ENCODE measurements around the gene ZNF570. TPM values are rescaled to one million over a fixed set of nuclear protein-coding genes. Genes with fewer than 3 reads are reported as not detected.

The ZNF570 gene
- 4.2 and 5.6 TPM in 2 replicates for total RNA-seq

DNA sequence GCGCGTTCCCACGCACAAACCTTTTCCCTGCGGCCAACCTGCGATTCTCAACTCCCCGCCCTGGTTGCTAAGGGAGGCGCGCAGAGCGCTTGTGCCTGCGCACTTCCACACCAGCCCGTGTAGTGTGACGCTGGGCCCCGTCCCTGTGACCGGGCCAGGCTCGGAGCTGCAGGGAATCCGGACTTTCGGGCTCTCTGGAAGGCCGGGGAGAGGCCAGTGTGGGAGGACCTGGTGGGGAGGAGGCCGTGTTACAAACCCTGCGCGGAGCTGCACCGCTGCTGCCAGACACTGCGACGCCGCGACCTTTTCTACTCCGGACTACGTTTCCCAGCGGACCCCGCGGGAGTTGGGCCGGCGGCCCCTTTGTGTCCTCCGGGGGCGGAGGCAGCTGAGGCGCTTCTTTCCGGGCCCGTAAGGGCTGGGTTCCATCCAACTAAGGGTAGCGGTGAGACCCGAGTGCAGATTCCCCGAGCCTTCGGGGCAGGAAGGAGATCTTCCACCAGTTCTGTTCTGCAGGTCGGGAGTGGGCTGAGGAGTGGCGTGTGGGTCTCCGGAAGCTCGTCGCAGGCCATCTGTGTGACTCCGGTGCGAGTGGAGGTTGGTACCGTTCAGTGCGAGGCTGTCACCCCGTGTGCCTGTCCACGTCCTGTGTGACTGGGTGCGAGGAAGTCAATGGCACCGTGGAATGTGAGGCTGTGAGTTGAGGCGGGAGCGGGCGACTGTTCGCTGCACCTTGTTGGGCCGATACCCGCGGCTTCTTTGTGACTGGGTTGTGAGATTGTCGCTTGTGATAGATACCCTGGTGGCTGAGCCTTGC lies at the start of gene ZNF570:
Gene ZNF570, plus strand, starts transcription at position 396 of the 817 bp plus-strand sequence. CDS start 999 bp downstream, outside the sequence.
- intact Hi-C loops (cut with micrococcal nuclease) = loop anchor here (1.0 to 10.0 kb wide), 19 partner anchors 37 to 1342 kb away; partner anchors contain the start of genes CAPNS1, KCNK6, SIPA1L3 and YIF1B

DNA sequence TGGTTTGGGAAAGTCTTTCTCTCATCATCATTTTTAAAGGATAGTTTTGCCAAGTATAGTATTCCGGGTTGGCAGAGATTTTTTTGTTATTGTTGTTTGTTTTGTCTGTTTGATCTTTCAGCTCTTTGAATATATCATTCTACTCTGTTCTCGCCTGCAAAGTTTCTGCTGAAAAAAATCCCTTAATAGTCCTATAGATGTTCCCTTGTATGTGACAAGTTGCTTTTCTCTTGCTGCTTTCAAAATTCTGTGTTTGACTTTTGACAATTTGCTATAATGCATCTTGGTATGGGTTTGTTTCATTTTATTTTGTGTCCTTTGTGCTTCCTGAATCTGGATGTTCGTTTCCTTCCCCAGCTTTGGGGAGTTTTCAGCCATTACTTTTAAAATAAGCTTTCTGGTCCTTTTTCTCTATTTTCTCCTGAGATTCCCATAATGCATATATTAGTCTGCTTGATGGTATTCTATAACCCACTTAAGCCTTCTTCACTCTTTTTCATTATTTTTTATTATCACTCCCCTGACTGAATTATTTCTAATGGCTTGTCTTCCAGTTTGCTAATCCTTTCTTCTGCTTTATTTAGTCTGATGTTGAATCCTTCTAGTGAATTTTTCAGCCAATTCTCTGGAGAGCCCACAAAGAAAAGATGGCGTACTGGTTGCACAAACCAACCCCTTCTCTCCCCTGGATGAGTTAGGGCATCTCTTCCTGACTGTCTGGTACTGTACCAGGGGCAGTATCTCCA lies 16.5 kb upstream of the ZNF570 start:
- intact Hi-C loops (cut with micrococcal nuclease) = no loop called here

DNA sequence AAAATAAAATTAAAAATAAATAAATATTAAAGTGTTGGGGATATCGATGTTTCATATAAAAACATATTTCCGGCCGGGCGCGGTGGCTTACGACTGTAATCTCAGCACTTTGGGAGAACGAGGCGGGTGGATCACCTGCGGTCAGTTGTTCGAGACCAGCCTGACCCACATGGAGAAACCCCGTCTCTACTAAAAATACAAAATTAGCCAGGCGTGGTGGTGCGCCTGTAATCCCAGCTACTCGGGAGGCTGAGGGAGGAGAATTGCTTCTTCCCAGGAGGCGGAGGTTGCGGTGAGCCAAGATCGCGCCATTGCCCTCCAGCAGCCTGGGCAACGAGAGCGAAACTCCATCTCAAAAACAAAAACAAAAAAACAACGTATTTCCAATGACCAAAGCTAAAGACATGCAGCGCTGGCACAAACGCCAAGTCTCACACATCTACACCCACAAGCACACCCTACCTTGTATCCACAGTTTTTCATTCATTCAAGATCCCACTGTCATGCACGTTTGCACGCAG lies 2.8 kb upstream of the ZNF570 start:
- intact Hi-C loops (cut with micrococcal nuclease) = loop anchor here (2.0 to 10.0 kb wide), 6 partner anchors 578 to 1339 kb away; partner anchors contain the start of genes CAPNS1, KCNK6, YIF1B and ZNF382

DNA sequence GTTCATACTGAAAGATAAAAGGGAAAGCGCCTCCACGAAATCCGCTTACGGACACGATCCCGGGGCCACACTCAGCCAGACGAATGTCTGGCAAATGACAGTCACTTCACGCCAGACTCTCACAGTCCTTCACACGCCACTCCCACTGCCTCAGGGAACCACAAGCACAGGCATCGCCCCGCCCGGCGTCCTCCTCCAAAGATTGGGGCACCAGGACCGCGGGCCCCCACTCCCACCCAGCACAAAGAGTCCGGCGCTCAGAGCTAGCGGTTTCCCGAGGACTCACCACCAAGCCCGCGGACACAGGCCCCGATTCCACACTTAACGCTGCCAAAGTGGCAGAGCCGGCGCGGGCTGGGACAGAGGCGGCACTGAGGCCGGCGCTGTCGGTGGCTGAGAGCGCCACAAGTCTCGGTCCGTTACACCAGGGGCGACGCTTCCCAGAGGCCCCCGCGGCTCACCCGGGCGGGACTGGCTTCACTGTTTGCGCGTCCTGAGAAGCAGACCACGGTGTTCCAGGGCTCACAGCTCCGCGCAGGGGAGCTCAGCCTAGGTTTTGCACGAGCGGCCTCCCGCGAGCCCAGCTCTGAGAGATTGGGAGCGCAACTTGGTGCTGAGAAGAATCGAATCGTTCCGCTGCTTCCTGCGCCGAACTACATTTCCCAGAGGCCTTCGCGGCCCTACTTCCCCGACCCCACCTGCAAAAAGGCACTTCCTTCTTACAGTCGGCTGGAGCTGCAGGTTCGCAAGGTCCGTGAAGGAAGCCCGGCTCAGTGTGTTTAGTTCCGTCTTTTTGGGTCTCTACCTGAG lies 2.2 kb upstream of the ZNF570 start, which contains the start of gene ZNF569:
Gene ZNF569, minus strand, starts transcription at position 647 of the 810 bp plus-strand sequence. CDS start 22,523 bp downstream, outside the sequence.
- intact Hi-C loops (cut with micrococcal nuclease) = loop anchor here (1.0 to 10.0 kb wide), 15 partner anchors 127 to 1340 kb away; partner anchors contain the start of genes CAPNS1, KCNK6, YIF1B and ZFP14

DNA sequence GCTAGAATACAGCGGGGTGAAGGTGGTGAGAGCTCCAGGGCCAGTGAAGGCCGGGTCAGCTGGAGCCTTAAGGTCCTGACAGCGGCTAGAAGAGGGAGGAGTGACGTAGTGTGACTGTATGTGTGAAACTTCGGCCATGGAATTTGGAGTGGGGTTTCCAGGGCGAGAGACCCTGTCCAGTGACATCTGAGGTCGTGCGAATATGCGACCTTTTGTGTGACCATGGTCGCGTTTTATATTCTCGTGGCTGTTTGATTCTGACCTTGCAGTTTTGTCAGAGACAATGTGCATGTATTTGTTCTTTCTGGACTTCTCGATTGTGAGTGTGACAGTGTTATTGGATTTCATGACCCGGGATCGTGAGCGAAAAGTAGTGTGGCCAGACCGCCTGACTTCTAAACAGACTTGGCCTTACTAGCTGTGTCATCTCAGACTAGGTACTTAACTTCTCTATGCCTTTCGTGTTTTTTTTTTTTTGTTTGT lies 1.5 kb upstream of the ZNF570 start:
- intact Hi-C loops (cut with micrococcal nuclease) = loop anchor here (1.0 to 10.0 kb wide), 16 partner anchors 127 to 1340 kb away; partner anchors contain the start of genes CAPNS1, KCNK6, YIF1B and ZFP14

DNA sequence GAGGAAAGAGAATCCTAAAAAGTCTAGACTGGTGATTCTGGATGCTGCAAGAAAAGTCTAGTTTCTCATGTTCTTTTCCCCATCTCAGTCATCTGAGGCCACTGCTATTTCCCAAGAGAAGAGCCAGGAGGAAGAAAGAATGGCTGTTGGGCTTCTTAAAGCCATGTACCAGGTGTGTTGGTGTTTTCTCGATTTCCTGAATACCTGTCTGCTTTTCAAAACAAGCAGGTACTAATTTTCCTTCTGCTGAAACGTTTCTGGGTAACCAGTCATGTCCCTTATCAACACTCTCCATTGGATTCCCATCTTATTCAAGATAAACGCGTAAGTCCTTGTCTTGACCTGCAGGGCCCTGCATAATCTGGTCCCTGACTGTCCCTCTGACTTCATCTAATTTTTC lies 1.1 kb downstream of the ZNF570 start:
- intact Hi-C loops (cut with micrococcal nuclease) = no loop called here

DNA sequence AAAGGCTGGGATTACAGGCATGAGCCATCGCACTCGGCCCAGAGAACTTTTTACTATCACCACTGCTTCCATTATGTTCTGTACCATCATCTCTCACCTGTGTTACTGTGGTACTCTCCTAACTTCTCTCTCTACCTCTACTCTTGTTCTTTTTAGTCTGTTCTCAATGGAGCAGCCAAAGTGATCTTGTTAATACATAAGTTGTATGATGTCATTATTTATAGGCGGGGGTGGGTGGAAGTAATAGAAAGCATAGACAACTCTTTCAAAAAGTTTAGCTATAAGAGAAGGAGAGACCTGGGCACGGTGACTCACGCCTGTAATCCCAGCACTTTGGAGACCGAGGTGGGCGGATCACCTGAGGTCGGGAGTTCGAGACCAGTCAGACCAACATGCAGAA lies 3.0 kb downstream of the ZNF570 start:
- intact Hi-C loops (cut with micrococcal nuclease) = no loop called here

DNA sequence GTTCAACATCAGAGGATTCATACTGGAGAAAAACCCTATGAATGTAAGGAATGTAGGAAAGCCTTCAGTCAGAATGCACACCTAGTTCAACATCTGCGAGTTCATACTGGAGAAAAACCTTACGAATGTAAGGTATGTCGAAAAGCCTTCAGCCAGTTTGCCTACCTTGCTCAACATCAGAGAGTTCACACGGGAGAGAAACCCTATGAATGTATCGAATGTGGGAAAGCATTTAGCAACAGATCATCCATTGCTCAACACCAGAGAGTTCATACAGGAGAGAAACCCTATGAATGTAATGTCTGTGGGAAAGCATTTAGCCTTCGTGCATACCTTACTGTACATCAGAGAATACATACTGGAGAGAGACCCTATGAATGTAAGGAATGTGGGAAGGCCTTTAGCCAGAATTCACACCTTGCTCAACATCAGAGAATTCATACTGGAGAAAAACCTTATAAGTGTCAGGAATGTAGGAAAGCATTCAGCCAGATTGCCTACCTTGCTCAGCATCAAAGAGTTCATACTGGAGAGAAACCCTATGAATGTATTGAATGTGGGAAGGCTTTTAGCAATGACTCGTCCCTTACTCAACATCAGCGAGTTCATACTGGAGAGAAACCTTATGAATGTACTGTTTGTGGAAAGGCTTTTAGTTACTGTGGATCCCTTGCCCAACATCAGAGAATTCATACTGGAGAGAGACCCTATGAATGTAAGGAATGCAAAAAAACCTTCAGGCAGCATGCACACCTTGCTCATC lies 15.4 kb downstream of the ZNF570 start:
- intact Hi-C loops (cut with micrococcal nuclease) = no loop called here

DNA sequence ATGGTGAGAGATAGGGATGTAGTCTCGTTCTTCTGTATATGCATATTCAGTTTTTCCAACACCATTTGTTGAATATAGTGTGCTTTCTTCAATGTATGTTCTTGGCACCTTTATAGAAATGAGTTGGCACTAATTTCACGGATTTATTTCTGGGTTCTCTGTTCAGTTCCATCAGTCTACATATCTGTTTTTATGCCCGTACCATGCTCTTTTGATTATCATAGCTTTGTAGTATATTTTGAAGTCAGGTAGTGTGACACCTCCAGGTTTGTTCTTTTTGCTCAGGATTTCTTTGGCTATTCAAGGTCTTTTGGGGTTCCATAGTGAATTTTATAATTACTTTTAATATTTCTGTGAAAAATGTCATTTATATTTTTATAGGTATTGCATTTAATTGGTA lies 23.1 kb downstream of the ZNF570 start:
- intact Hi-C loops (cut with micrococcal nuclease) = no loop called here

DNA sequence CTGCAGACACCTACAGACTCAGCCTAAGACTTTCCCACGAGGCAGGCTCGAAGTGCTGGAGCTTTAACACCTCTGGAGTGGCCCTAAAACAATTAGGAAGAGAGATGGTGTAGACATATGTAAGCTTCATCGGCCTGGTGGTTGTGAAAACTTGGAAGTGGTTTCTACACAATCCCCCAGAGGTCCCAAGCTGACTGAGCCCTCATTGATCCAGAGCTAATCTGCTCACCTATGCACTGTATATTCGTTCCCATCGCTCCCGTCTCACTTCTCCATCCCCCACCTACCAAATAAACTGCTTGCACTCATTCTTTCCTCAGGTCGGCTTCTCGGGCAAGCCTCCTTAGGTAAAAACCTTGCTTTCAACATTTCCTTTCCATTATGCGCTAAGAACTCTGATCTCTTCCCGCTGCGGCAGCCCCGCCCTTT lies 36.8 kb downstream of the ZNF570 start:
- intact Hi-C loops (cut with micrococcal nuclease) = loop anchor here (1.0 kb wide), 2 partner anchors 37 to 135 kb away; partner anchors contain the start of genes ZNF527 and ZNF570

DNA sequence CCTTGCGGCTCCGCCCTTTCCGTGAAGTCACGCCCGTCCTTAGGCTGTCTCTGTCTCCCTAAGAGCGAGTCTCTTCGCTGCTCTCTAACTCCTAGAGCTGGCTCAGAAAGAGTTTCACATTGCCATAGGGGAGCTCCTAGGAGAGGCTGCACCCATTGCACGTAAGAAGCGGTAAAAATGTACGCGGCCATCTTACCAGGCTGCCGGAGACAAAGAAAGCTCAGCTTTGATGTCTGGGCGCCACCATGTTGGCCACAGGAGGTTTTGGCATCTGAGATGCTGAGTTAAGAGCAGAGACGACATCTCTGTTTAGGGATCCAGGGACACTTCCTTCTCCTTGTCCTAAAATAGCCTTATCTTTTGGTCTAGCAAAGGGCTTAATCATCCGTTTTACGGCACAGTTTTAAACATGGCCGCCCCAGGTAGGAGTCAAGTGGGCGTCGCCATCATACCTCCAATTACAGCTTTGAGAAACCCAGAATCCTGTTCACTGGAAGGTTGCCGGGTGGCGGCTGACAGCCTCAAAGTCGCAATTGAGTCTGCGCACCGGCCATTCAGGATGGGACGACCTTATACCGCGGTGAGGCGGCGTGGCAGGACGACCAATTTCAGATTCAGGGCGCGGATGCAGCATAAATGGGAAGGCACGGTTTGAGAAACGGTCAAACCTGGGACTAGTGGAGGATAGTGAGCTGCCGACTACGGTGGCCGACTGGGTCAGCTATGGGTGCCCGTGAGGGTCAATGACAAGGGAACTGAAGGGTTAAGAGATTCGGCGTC lies 37.4 kb downstream of the ZNF570 start, which contains the start of gene ZNF793:
Gene ZNF793, plus strand, starts transcription at position 553 of the 780 bp plus-strand sequence. CDS start 16,501 bp downstream, outside the sequence.
- intact Hi-C loops (cut with micrococcal nuclease) = loop anchor here (1.0 kb wide), 2 partner anchors 37 to 135 kb away; partner anchors contain the start of genes ZNF527 and ZNF570

DNA sequence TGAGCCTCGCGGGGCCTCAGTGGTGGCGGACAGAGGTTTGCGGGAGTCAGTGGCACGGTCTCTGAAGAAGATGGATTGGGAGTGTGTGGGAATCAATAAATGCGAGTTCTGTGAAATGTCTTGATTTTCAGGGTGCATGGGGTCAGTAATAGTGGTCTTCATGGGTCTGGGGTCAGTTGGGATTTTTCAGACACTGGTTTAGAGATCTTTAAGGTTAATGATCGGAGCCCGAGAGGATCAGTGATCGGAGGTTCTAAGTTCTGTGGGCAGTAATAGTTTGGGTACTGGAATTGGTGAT lies 38.0 kb downstream of the ZNF570 start:
- intact Hi-C loops (cut with micrococcal nuclease) = no loop called here

DNA sequence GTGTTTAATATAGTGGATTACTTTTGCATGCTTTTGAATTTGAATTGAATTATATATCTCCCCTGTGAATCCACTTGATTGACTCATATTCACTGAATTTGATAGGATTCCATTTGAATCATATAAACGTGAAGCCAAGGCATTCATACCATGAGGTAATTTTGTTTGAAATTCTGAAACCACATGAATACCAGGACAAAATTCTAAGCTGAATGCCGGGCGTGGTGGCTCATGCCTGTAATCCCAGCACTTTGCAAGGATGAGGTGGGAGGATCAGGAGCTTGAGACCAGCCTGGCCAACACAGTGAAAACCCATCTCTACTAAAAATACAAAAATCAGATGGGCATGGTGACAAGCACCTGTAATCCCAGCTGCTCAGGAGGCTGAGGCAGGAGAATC lies 42.0 kb downstream of the ZNF570 start:
- intact Hi-C loops (cut with micrococcal nuclease) = no loop called here

DNA sequence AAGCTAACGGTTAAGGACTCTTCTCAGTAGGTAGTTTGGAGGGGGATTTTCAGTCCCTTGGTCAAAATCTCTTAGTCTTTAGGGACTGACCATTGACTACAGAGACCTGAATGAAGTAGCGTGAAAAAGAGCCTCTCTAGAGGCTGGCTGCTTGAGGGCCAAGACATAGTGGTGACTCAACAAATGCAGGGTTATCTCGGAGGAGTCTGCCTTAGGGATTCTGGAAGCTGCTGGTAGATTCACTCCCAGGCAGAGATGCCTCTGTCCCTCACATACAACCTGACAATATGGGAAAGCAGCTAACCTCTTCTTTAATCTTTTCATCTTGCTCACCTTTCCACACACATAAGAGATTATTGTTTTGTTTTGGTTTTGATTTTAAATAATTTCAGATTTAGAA lies 42.7 kb downstream of the ZNF570 start:
- intact Hi-C loops (cut with micrococcal nuclease) = no loop called here

DNA sequence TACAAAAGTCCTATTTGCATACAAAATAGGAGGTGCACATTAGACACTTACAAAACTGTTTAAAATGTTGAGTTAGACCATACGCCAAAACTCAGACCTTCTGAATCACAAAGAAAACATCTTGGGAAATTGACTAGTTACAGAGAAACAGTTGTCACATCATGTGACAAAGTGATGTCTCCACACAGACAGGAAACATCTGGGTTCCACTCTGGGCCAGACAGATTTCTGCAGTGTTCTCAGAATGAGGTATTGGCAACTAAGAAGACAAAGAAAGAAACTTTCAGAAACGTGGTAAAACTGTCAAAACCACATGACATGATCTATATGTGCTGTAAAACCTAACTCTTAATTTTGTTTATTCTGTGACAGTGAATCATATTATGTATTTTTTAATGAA lies 44.2 kb downstream of the ZNF570 start:
- intact Hi-C loops (cut with micrococcal nuclease) = no loop called here

DNA sequence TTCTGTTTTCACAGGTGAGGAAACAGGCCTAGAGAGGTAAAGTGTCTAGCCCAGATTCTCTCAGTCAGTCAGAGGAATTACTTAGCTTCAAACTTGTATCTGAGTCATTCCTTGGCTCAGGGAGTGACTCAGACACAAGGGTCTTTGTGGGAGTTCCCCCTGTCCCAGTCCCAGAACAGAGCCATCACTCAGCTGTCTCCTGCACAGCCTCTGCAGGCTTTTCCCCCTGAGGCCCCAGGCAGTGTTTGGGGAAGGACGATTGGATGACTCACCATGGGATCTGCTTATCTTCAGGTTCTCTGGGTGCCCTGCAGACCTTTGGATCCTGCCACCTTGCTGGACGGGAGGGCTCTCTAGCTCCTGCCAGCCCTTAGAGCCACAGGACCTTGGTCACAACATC lies 50.7 kb downstream of the ZNF570 start:
- intact Hi-C loops (cut with micrococcal nuclease) = no loop called here

DNA sequence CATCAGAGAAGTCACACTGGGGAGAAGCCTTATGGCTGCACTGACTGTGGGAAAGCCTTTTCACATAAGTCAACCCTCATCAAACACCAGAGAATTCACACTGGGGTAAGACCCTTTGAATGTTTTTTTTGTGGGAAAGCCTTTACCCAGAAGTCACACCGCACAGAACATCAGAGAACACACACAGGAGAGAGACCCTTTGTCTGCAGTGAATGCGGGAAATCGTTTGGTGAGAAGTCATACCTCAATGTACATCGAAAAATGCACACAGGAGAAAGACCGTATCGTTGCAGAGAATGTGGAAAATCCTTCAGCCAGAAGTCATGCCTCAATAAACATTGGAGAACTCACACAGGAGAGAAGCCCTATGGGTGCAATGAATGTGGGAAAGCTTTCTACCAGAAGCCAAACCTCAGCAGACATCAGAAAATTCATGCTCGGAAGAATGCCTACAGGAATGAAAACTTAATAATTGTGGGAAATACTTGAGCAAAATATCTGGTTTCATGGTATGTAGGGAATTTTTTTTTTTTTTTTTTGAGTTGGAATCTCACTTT lies 68.3 kb downstream of the ZNF570 start:
- intact Hi-C loops (cut with micrococcal nuclease) = no loop called here
